Caco-2 (cell line): Measurements from ENCODE around the gene FBXL20. TPM values are rescaled to one million over a fixed set of nuclear protein-coding genes. Genes with fewer than 3 reads are reported as not detected.

Experiments
- BruUV-seq: library from RNA; stranded (reverse); fragments of 400-500 nt; replicated peaks from 2 replicates; lab custom pipeline; 2021; lab: Mats Ljungman, UMichigan
- CTCF ChIA-PET: fragments of 300-600 bp; sonication (Branson Sonifier 250); formaldehyde crosslinking; loops from one replicate; lab custom pipeline; 2022; ENCODE audit warnings: antibody characterized with exemption; lab: Charles Lee
- POLR2A ChIA-PET: fragments of 300-600 bp; sonication (Branson Sonifier 250); formaldehyde crosslinking; loops from one replicate; lab custom pipeline; 2022; ENCODE audit warnings: antibody characterized with exemption; lab: Charles Lee
- DNase-seq, 2 experiments: peaks; one replicate each; pipeline versions ENCODE4 v3.0.0 to v3.0.0-alpha.2; 2020 to 2022
- H3K27me3 ChIP-seq: replicated peaks from 2 replicates; pipeline ENCODE4 v1.6.0; 2011; ENCODE audit warnings: low read length; ENCODE audit not compliant: control insufficient read depth, insufficient read depth
- H3K36me3 ChIP-seq: 2 replicates; pipeline ENCODE4 v1.5.1; 2011; ENCODE audit warnings: low read length; ENCODE audit not compliant: control insufficient read depth, insufficient read depth
- H3K4me1 ChIP-seq: fragments of 250-450 bp; sonication (Bioruptor Pico); 2 replicates; pipeline ENCODE4 v1.5.1; 2020; ENCODE audit warnings: mild to moderate bottlenecking
- H3K4me3 ChIP-seq: 2 replicates; pipeline ENCODE4 v1.5.1; 2011; ENCODE audit warnings: low read depth, mild to moderate bottlenecking, control low read depth, low read length
- H3K9me3 ChIP-seq: fragments of 250-450 bp; sonication (Bioruptor Pico); 2 replicates; pipeline ENCODE4 v1.5.1; 2020; ENCODE audit warnings: mild to moderate bottlenecking, moderate library complexity
- H3K27ac Mint-ChIP-seq: one replicate; pipeline ENCODE4 v1.8.0; 2022; ENCODE audit warnings: mixed read lengths; ENCODE audit not compliant: unreplicated experiment
- H3K27me3 Mint-ChIP-seq: one replicate; pipeline ENCODE4 v1.8.0; 2022; ENCODE audit warnings: mixed read lengths; ENCODE audit not compliant: insufficient read depth, unreplicated experiment
- H3K36me3 Mint-ChIP-seq: one replicate; pipeline ENCODE4 v1.8.0; 2022; ENCODE audit warnings: mild to moderate bottlenecking, mixed read lengths; ENCODE audit not compliant: insufficient read depth, unreplicated experiment
- H3K4me1 Mint-ChIP-seq: one replicate; pipeline ENCODE4 v1.8.0; 2022; ENCODE audit warnings: low read depth, mixed read lengths; ENCODE audit not compliant: unreplicated experiment
- H3K4me3 Mint-ChIP-seq: one replicate; pipeline ENCODE4 v1.8.0; 2022; ENCODE audit warnings: mild to moderate bottlenecking, moderate library complexity, mixed read lengths; ENCODE audit not compliant: unreplicated experiment
- H3K9me3 Mint-ChIP-seq: one replicate; pipeline ENCODE4 v1.8.0; 2022; ENCODE audit warnings: mixed read lengths; ENCODE audit not compliant: unreplicated experiment
- intact Hi-C: fragments of 100-400 bp; cut with micrococcal nuclease; formaldehyde crosslinking; loops from one replicate; pipeline ENCODE4 v1.10.0; 2022; ENCODE audit not compliant: unreplicated experiment
- total RNA-seq: library from RNA; stranded (reverse); gene quantifications from 2 replicates; pipeline ENCODE4 v1.2.3, GENCODE V29; 2022
- TF ChIP-seq, protein P1 (sequence below), 2 experiments: fragments of 200-600 bp in 1 of 2; IDR thresholded peaks; 1 replicate in 1 of 2; 2 replicates in 1 of 2; pipeline versions ENCODE4 v1.5.1 to v1.8.0; 2011 to 2022; ENCODE audit warnings: antibody characterized with exemption in 1 of 2, control low read depth in 1 of 2, inconsistent platforms in 1 of 2, low read depth in 1 of 2, low read length in 1 of 2, mild to moderate bottlenecking in 1 of 2, moderate library complexity in 1 of 2; ENCODE audit not compliant: insufficient read depth in 1 of 2, severe bottlenecking in 1 of 2, unreplicated experiment in 1 of 2

FBXL20 gene
- total RNA-seq, 1 experiment from 2014 or later, result 12.6 TPM

- POLR2A ChIA-PET, result no interaction called here
These were observed 116.7 kb downstream of the FBXL20 start for GRCh38 chr17:39284685-39285084.

GRCh38 chr17:39283896-39284295, 117.5 kb downstream of the FBXL20 start:
- H3K9me3 ChIP-seq, result no peaks in the 10 kb centered on the region
- DNase-seq, result no peak
- Mint-ChIP-seq H3K36me3 (peaks cover 7% of the 10 kb centered on the region), H3K4me3 (no peak overlapping the region), H3K27me3 (no peaks in the 10 kb centered on the region), H3K9me3 (no peaks in the 10 kb centered on the region), H3K4me1 (peaks cover 12% of the 10 kb centered on the region), H3K27ac (no peak overlapping the region)
- H3K36me3 ChIP-seq, result no peaks in the 10 kb centered on the region
- no TSS peak for BruUV-seq
- ChIA-PET POLR2A (no interaction called here), CTCF (no interaction called here)
- H3K27me3 ChIP-seq, result no peaks in the 10 kb centered on the region
- H3K4me3 ChIP-seq, result no peak overlapping the region
- TF ChIP-seq, protein P1, sequence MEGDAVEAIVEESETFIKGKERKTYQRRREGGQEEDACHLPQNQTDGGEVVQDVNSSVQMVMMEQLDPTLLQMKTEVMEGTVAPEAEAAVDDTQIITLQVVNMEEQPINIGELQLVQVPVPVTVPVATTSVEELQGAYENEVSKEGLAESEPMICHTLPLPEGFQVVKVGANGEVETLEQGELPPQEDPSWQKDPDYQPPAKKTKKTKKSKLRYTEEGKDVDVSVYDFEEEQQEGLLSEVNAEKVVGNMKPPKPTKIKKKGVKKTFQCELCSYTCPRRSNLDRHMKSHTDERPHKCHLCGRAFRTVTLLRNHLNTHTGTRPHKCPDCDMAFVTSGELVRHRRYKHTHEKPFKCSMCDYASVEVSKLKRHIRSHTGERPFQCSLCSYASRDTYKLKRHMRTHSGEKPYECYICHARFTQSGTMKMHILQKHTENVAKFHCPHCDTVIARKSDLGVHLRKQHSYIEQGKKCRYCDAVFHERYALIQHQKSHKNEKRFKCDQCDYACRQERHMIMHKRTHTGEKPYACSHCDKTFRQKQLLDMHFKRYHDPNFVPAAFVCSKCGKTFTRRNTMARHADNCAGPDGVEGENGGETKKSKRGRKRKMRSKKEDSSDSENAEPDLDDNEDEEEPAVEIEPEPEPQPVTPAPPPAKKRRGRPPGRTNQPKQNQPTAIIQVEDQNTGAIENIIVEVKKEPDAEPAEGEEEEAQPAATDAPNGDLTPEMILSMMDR (IDR thresholded peaks at IDR 0.05; ENCODE audit: insufficient read depth in 1 of 2, low read depth in 1 of 2, low read length in 1 of 2, severe bottlenecking in 1 of 2, unreplicated experiment in 1 of 2), result no peak
- H3K4me1 ChIP-seq, result peaks cover 20% of the 10 kb centered on the region
- intact Hi-C loops, result loop anchor here (5.0 kb wide), 1 partner anchor 118 kb away; the partner anchor contains the start of gene FBXL20

More at GRCh38 chr17:39284685-39285084, 116.7 kb downstream of the FBXL20 start:
- Mint-ChIP-seq H3K27ac (no peak overlapping the region), H3K4me1 (peaks cover 12% of the 10 kb centered on the region), H3K9me3 (no peaks in the 10 kb centered on the region), H3K36me3 (peaks cover 7% of the 10 kb centered on the region), H3K27me3 (no peaks in the 10 kb centered on the region), H3K4me3 (no peak overlapping the region)
- Histone ChIP-seq H3K4me3 (no peak overlapping the region), H3K9me3 (no peaks in the 10 kb centered on the region), H3K4me1 (peaks cover 20% of the 10 kb centered on the region), H3K27me3 (no peaks in the 10 kb centered on the region), H3K36me3 (no peaks in the 10 kb centered on the region)
- intact Hi-C loops, result loop anchor here (5.0 kb wide), 1 partner anchor 118 kb away; the partner anchor contains the start of gene FBXL20
- TF ChIP-seq, protein P1 (IDR thresholded peaks at IDR 0.05; ENCODE audit: insufficient read depth in 1 of 2, low read depth in 1 of 2, low read length in 1 of 2, severe bottlenecking in 1 of 2, unreplicated experiment in 1 of 2), result no peak
- CTCF ChIA-PET, result interaction anchor here (0.6 to 1.0 kb wide), 2 partner anchors 14 to 39 kb away, joined by 4 to 5 read pairs; no protein-coding TSS in a partner anchor
- DNase-seq, result no peak
- no TSS peak for BruUV-seq

GRCh38 chr17:39283098-39283497, 118.3 kb downstream of the FBXL20 start:
- Histone ChIP-seq H3K4me3 (no peak overlapping the region), H3K9me3 (no peaks in the 10 kb centered on the region), H3K36me3 (no peaks in the 10 kb centered on the region), H3K27me3 (no peaks in the 10 kb centered on the region), H3K4me1 (peaks cover 20% of the 10 kb centered on the region)
- CTCF ChIA-PET, result interaction anchor here (0.6 kb wide), 2 partner anchors 13 to 118 kb away, joined by 3 read pairs; no protein-coding TSS in a partner anchor
- POLR2A ChIA-PET, result no interaction called here
- TF ChIP-seq, protein P1 (IDR thresholded peaks at IDR 0.05; ENCODE audit: insufficient read depth in 1 of 2, low read depth in 1 of 2, low read length in 1 of 2, severe bottlenecking in 1 of 2, unreplicated experiment in 1 of 2), result no peak
- Mint-ChIP-seq H3K4me1 (peaks cover 12% of the 10 kb centered on the region), H3K27me3 (no peaks in the 10 kb centered on the region), H3K9me3 (no peaks in the 10 kb centered on the region), H3K36me3 (peaks cover 2% of the 10 kb centered on the region), H3K4me3 (no peak overlapping the region), H3K27ac (no peak overlapping the region)
- no TSS peak for BruUV-seq
- intact Hi-C loops, result loop anchor here (5.0 kb wide), 1 partner anchor 119 kb away; the partner anchor contains the start of gene FBXL20
- no peak for DNase-seq
